Parathyroid adenoma (tissue), 2 donors: ENCODE data around the gene CAMK2G.

ENCODE experiments used
- H2AFZ ChIP-seq: fragments of 300-600 bp; sonication (generic); one replicate; pipeline ENCODE4 v1.7.0; 2017; ENCODE audit warnings: antibody characterized with exemption, mild to moderate bottlenecking
- H3K27ac ChIP-seq: fragments of 300-600 bp; sonication (generic); one replicate; pipeline ENCODE4 v1.7.0; 2017
- H3K27me3 ChIP-seq: fragments of 300-600 bp; sonication (generic); one replicate; pipeline ENCODE4 v1.7.0; 2017; ENCODE audit warnings: low read length; ENCODE audit not compliant: control insufficient read depth, insufficient read depth
- H3K36me3 ChIP-seq: fragments of 300-600 bp; sonication (generic); one replicate; pipeline ENCODE4 v1.7.0; 2017; ENCODE audit warnings: low read length; ENCODE audit not compliant: control insufficient read depth, insufficient read depth
- H3K4me1 ChIP-seq: fragments of 300-600 bp; sonication (generic); one replicate; pipeline ENCODE4 v1.7.0; 2017; ENCODE audit warnings: control low read depth
- H3K4me2 ChIP-seq: fragments of 300-600 bp; sonication (generic); one replicate; pipeline ENCODE4 v1.7.0; 2017; ENCODE audit warnings: low read length
- H3K4me3 ChIP-seq: fragments of 300-600 bp; sonication (generic); one replicate; pipeline ENCODE4 v1.7.0; 2017; ENCODE audit warnings: low read depth, low read length
- H3K79me2 ChIP-seq: fragments of 300-600 bp; sonication (generic); one replicate; pipeline ENCODE4 v1.7.0; 2017; ENCODE audit warnings: control low read depth
- H3K9ac ChIP-seq: fragments of 300-600 bp; sonication (generic); one replicate; pipeline ENCODE4 v1.7.0; 2017; ENCODE audit warnings: mild to moderate bottlenecking
- H3K9me3 ChIP-seq: fragments of 300-600 bp; sonication (generic); one replicate; pipeline ENCODE4 v1.7.0; 2017; ENCODE audit warnings: low read length; ENCODE audit not compliant: control insufficient read depth
- CTCF ChIP-seq: fragments of 300-600 bp; sonication (generic); IDR thresholded peaks from one replicate; pipeline ENCODE4 v1.7.0; 2017; ENCODE audit warnings: antibody characterized with exemption, mild to moderate bottlenecking
- donor health status: primary hyperparathyroidism.

The CAMK2G gene

GRCh38 chr10:73902351-73902750, 28.0 kb upstream of the CAMK2G start:
- Histone ChIP-seq H3K27me3 (no peaks in the 10 kb centered on the region), H3K27ac (no peak overlapping the region), H3K4me2 (no peak overlapping the region), H3K36me3 (no peaks in the 10 kb centered on the region), H3K9me3 (no peaks in the 10 kb centered on the region), H3K4me1 (no peaks in the 10 kb centered on the region), H2AFZ (no peak overlapping the region), H3K4me3 (no peak overlapping the region), H3K9ac (no peak overlapping the region), H3K79me2 (no peaks in the 10 kb centered on the region)
- TF ChIP-seq CTCF, result no peak

GRCh38 chr10:73901261-73901660, 26.9 kb upstream of the CAMK2G start:
- H3K9me3 ChIP-seq, result no peaks in the 10 kb centered on the region
- no peak overlapping the region for H3K9ac ChIP-seq
- H3K4me1 ChIP-seq, result no peaks in the 10 kb centered on the region
- no peak for TF ChIP-seq CTCF
- no peaks in the 10 kb centered on the region for H3K79me2 ChIP-seq
- H2AFZ ChIP-seq, result no peak overlapping the region
- H3K27ac ChIP-seq, result no peak overlapping the region
- H3K27me3 ChIP-seq, result no peaks in the 10 kb centered on the region
- H3K4me2 ChIP-seq, result no peak overlapping the region
- no peaks in the 10 kb centered on the region for H3K36me3 ChIP-seq
- no peak overlapping the region for H3K4me3 ChIP-seq

- Histone ChIP-seq H3K9me3 (no peaks in the 10 kb centered on the region), H2AFZ (no peak overlapping the region), H3K36me3 (no peaks in the 10 kb centered on the region), H3K4me2 (no peak overlapping the region), H3K4me1 (no peaks in the 10 kb centered on the region), H3K4me3 (no peak overlapping the region), H3K79me2 (no peaks in the 10 kb centered on the region), H3K9ac (no peak overlapping the region), H3K27me3 (no peaks in the 10 kb centered on the region), H3K27ac (no peak overlapping the region)
- TF ChIP-seq CTCF, result no peak
These were observed 25.7 kb upstream of the CAMK2G start for GRCh38 chr10:73900064-73900463.

GRCh38 chr10:73899423-73899822, 25.1 kb upstream of the CAMK2G start:
- no peaks in the 10 kb centered on the region for H3K4me1 ChIP-seq
- H3K9ac ChIP-seq, result no peak overlapping the region
- H3K79me2 ChIP-seq, result no peaks in the 10 kb centered on the region
- H3K4me3 ChIP-seq, result no peak overlapping the region
- H3K27ac ChIP-seq, result no peak overlapping the region
- H3K36me3 ChIP-seq, result no peaks in the 10 kb centered on the region
- TF ChIP-seq CTCF, result no peak
- no peak overlapping the region for H2AFZ ChIP-seq
- no peak overlapping the region for H3K4me2 ChIP-seq
- no peaks in the 10 kb centered on the region for H3K27me3 ChIP-seq
- no peaks in the 10 kb centered on the region for H3K9me3 ChIP-seq

GRCh38 chr10:73898730-73899410, 24.5 kb upstream of the CAMK2G start:
- no peak overlapping the region for H2AFZ ChIP-seq
- H3K4me1 ChIP-seq, result no peaks in the 10 kb centered on the region
- H3K36me3 ChIP-seq, result no peaks in the 10 kb centered on the region
- H3K27me3 ChIP-seq, result no peaks in the 10 kb centered on the region
- no peaks in the 10 kb centered on the region for H3K79me2 ChIP-seq
- no peak overlapping the region for H3K4me2 ChIP-seq
- H3K27ac ChIP-seq, result no peak overlapping the region
- no peak overlapping the region for H3K9ac ChIP-seq
- no peak overlapping the region for H3K4me3 ChIP-seq
- TF ChIP-seq CTCF, result no peak
- no peaks in the 10 kb centered on the region for H3K9me3 ChIP-seq
